ENCODE measurements around the gene SLC35F1. TPM values are rescaled to one million over a fixed set of nuclear protein-coding genes. Genes with fewer than 3 reads are reported as not detected.
A peak's percentile ranks its signal among the peaks of the same experiment; 100 is the strongest.

The SLC35F1 gene
- total and polyA plus RNA-seq, 3 donors from 2014 or later, result 1.4 to 1.8 (median 1.6) TPM

DNA sequence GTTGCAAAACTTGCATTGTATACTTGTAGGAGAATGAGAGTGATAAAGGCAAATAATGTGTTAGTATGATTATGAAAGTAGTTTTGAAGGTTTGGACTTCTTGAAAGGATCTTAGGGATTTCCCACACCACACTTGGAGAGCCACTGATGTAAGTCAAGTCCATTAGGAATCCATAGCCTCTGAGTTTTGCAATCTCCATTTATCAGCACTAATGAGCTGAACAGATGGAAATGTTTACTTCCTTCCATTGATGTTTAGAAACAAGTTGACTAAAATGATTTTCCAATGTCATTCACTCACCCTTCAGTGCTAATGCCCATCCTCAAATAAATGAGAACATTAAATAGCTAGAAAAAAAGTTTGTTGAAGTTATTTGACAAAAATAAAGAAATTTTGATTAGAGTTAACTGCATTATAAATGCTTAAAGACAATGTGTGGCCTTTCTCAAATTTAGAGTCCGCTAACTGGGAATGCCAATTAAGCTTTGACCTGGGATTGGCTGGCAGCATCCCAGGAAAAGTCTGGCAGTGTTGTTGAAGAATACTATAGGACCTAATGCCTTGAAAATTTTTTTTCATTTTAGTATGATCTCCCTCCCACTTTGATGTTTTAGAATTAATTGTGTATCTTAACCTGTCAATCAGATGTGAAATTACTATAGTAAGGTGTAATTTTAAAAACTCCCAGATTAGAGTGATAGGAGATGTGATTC lies 68.0 kb downstream of the SLC35F1 start:
- TF ChIP-seq, protein P1, sequence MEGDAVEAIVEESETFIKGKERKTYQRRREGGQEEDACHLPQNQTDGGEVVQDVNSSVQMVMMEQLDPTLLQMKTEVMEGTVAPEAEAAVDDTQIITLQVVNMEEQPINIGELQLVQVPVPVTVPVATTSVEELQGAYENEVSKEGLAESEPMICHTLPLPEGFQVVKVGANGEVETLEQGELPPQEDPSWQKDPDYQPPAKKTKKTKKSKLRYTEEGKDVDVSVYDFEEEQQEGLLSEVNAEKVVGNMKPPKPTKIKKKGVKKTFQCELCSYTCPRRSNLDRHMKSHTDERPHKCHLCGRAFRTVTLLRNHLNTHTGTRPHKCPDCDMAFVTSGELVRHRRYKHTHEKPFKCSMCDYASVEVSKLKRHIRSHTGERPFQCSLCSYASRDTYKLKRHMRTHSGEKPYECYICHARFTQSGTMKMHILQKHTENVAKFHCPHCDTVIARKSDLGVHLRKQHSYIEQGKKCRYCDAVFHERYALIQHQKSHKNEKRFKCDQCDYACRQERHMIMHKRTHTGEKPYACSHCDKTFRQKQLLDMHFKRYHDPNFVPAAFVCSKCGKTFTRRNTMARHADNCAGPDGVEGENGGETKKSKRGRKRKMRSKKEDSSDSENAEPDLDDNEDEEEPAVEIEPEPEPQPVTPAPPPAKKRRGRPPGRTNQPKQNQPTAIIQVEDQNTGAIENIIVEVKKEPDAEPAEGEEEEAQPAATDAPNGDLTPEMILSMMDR (IDR thresholded peaks at IDR 0.05), result no peak
- no peak for TF ChIP-seq POLR2A (IDR thresholded peaks at IDR 0.05)
- intact Hi-C loops (cut with DNase I; ENCODE audit: low total_unique reads), result loop anchor here (5.0 kb wide), 1 partner anchor 647 kb away; no protein-coding TSS in a partner anchor
- 88 to 95% methylated on average over 1 of the region's 1 CpG for WGBS, 2 donors
- Histone ChIP-seq H3K4me3 (no peak overlapping the region), H3K9me3 (no peaks in the 10 kb centered on the region), H3K27me3 (no peaks in the 10 kb centered on the region), H3K27ac (no peak overlapping the region), H3K4me1 (no peaks in the 10 kb centered on the region), H3K36me3 (ENCODE audit: low read depth, missing control alignments) (no peaks in the 10 kb centered on the region)
- DNase-seq, result no peak

DNA sequence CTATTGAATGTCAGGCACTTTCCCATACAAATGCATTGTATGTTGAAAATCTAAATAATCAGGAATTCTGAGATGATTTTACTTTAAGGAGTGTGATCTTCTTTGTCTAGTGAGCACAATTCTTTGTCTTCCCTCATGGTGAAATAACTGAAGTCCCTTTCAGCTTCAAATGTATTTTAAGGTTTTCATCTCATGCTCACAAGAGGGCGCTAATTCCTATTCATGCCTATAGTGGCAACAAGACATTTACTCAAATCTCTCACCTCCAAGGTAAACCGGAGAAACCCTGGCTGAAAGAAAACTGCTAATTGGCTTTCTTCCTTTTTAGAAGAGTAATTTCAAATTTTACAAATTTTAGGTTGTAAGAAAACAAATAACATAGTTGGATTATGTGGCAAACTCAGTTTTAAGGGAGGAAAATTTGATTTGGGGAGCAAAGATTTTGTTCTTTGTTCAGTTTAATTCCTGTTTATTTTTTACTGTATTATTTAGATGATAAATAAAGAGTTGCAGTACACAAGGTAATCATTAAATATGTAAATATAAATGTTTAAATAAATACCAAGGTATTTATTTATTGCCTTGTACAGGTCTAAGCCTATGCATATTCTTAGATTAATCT lies 69.1 kb downstream of the SLC35F1 start:
- Histone ChIP-seq H3K27ac (no peak overlapping the region), H3K9me3 (no peaks in the 10 kb centered on the region), H3K4me3 (no peak overlapping the region), H3K36me3 (ENCODE audit: low read depth, missing control alignments) (no peaks in the 10 kb centered on the region), H3K27me3 (no peaks in the 10 kb centered on the region), H3K4me1 (no peaks in the 10 kb centered on the region)
- TF ChIP-seq, protein P1 (IDR thresholded peaks at IDR 0.05), result peak in 2 of 3 experiments; percentile 47
- TF ChIP-seq POLR2A (IDR thresholded peaks at IDR 0.05), result no peak
- DNase-seq, result no peak
- intact Hi-C loops (cut with DNase I; ENCODE audit: low total_unique reads), result loop anchor here (5.0 kb wide), 1 partner anchor 646 kb away; no protein-coding TSS in a partner anchor
- WGBS, 2 donors, result 7 to 18% methylated on average over 2 of the region's 2 CpGs

DNA sequence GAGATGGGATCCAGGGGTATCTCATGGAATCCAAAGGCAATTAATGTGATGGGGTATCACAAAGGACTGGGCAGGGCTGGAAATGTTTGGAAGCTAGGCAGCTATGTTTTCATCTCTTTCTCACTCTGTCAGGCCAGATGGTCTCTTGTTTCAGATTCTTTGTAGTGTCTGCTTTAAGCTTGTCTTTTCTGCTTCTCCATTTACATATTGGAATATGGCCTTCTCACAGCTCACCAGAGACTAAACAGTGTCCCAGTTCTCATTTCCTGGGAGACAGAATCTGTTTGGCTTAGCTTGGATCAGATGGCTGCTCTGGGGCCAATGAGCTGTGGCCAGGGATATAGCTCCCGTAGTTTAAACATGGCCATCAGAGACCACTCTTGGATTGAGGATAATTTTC lies 78.9 kb downstream of the SLC35F1 start:
- no peaks in the 10 kb centered on the region for H3K9me3 ChIP-seq
- H3K27ac ChIP-seq, result no peak overlapping the region
- H3K4me1 ChIP-seq, result no peaks in the 10 kb centered on the region
- TF ChIP-seq POLR2A (IDR thresholded peaks at IDR 0.05), result no peak
- TF ChIP-seq, protein P1 (IDR thresholded peaks at IDR 0.05), result no peak
- no peak overlapping the region for H3K4me3 ChIP-seq
- intact Hi-C loops (cut with DNase I; ENCODE audit: low total_unique reads), result no loop called here
- no peaks in the 10 kb centered on the region for H3K36me3 ChIP-seq (ENCODE audit: low read depth, missing control alignments)
- 73 to 84% methylated on average over 1 of the region's 1 CpG for WGBS, 2 donors
- no peaks in the 10 kb centered on the region for H3K27me3 ChIP-seq
- DNase-seq, result no peak

DNA sequence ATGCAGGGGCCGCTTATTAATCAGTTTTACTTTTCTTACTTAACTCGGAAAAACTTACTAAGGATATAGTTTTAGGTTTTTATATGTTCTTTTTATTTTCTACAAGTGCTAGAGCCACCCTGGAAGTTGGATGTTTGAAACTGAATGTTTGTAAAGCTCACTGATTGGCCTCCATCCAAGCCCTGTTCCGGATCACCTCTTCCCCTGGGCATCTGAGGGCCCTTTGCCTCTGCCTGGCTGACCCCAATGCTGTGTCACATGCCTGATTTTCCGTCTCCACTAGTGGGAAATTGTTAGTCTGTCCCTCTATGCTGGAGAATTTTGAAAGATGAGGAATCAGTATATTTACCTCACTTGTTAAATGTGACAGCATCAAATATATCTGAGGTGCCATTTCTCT lies 79.3 kb downstream of the SLC35F1 start:
- WGBS, 2 donors, result 70 to 73% methylated on average over 4 of the region's 4 CpGs
- H3K4me1 ChIP-seq, result no peaks in the 10 kb centered on the region
- no peaks in the 10 kb centered on the region for H3K27me3 ChIP-seq
- H3K36me3 ChIP-seq (ENCODE audit: low read depth, missing control alignments), result no peaks in the 10 kb centered on the region
- no peak for DNase-seq
- no peak for TF ChIP-seq POLR2A (IDR thresholded peaks at IDR 0.05)
- TF ChIP-seq, protein P1 (IDR thresholded peaks at IDR 0.05), result no peak
- H3K4me3 ChIP-seq, result no peak overlapping the region
- no peak overlapping the region for H3K27ac ChIP-seq
- H3K9me3 ChIP-seq, result no peaks in the 10 kb centered on the region
- intact Hi-C loops (cut with DNase I; ENCODE audit: low total_unique reads), result no loop called here

Measured in testis (tissue), 3 donors.